Right lobe of liver (tissue), 4 donors: ENCODE results near the gene YKT6.

Experiments used
- POLR2A ChIP-seq: fragments of 450-650 bp; IDR thresholded peaks from one replicate; pipeline ENCODE4 v1.6.1; 2017; ENCODE audit warnings: antibody characterized with exemption, mild to moderate bottlenecking
- TF ChIP-seq, protein P1 (sequence below), 4 donors: fragments of 200-600 bp in 3 of 4; fragments of 450-650 bp in 1 of 4; IDR thresholded peaks; one replicate each; pipeline versions ENCODE4 v1.5.1 to v1.8.0; 2016 to 2022; ENCODE audit warnings: antibody characterized with exemption in 4 of 4, mild to moderate bottlenecking in 2 of 4
- donor health status: DM: no; HTN: no; CAD: no.
- donor health status: DM: no; HTN: no; CAD: no.
- donor health status: DM: no; HTN: yes; CAD: no.

DNA sequence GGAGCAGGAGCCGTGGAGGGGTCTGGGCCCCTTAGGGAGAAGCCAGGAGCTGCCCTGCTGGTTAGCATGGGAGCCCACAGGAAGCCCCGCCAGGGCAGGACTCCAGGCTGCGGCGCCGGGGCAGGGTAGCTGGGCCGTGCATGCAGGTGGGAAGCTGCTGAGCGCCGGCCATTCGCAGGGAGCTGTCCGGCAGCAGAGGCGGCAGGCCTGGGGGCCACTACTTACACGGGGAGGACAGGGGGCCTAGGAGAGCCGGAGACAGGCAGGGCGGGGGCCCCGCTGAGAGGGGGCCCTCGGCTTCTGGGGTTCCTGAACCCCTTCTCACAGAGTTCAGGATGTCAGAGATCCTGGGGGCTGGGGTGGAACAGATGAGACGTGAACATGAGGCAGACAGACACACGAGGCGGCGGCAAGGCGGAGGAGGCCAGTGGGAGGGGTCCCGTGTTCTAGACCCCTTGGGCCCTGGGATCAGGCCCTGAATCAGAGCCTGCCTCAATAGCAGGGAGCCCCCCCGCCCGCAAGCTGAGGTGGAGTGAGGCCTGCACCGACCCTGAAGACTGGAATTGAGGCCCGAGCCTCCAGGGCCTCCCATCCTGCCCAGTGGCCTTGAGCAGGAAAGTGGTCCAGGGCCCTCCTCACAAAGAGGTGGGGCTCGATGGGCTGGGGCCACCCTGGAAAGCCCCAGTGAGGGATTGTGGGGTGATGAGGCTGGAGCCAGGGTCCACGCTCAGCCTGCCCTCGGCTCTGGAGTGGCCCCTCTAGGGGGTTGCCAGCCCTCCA lies 28.0 kb downstream of the YKT6 start:
- TF ChIP-seq, protein P1, sequence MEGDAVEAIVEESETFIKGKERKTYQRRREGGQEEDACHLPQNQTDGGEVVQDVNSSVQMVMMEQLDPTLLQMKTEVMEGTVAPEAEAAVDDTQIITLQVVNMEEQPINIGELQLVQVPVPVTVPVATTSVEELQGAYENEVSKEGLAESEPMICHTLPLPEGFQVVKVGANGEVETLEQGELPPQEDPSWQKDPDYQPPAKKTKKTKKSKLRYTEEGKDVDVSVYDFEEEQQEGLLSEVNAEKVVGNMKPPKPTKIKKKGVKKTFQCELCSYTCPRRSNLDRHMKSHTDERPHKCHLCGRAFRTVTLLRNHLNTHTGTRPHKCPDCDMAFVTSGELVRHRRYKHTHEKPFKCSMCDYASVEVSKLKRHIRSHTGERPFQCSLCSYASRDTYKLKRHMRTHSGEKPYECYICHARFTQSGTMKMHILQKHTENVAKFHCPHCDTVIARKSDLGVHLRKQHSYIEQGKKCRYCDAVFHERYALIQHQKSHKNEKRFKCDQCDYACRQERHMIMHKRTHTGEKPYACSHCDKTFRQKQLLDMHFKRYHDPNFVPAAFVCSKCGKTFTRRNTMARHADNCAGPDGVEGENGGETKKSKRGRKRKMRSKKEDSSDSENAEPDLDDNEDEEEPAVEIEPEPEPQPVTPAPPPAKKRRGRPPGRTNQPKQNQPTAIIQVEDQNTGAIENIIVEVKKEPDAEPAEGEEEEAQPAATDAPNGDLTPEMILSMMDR (IDR thresholded peaks at IDR 0.05), result no peak
- TF ChIP-seq POLR2A, result no peak
